Fibroblast of skin of scalp (primary cell): ENCODE data around the gene IRS1.

Source experiments
- DNase-seq: peaks from one replicate; pipeline ENCODE4 v3.0.0-alpha.2; 2013

Gene IRS1

GRCh38 chr2:226756131-226756530, 43.5 kb downstream of the IRS1 start:
- DNase-seq: peak; percentile 23

GRCh38 chr2:226755631-226756030, 44.0 kb downstream of the IRS1 start:
- DNase-seq: no peak

GRCh38 chr2:226754821-226755604, 44.6 kb downstream of the IRS1 start:
- peak; percentile 22 for DNase-seq

- no peak for DNase-seq
Measured at GRCh38 chr2:226752887-226753286, 46.7 kb downstream of the IRS1 start.

GRCh38 chr2:226747288-226747687, 52.3 kb downstream of the IRS1 start:
- DNase-seq: no peak

GRCh38 chr2:226746196-226746800, 53.3 kb downstream of the IRS1 start:
- no peak for DNase-seq

- DNase-seq: no peak
Measured at GRCh38 chr2:226743915-226744314, 55.7 kb downstream of the IRS1 start.

GRCh38 chr2:226742347-226742746, 57.3 kb downstream of the IRS1 start:
- DNase-seq: no peak

GRCh38 chr2:226740039-226740648, 59.5 kb downstream of the IRS1 start:
- no peak for DNase-seq

GRCh38 chr2:226739545-226740030, 60.0 kb downstream of the IRS1 start:
- DNase-seq: no peak

- no peak for DNase-seq
Measured at GRCh38 chr2:226738821-226739544, 60.6 kb downstream of the IRS1 start.

GRCh38 chr2:226738191-226738820, 61.3 kb downstream of the IRS1 start:
- DNase-seq: no peak

GRCh38 chr2:226736382-226736781, 63.2 kb downstream of the IRS1 start:
- DNase-seq: no peak

- no peak for DNase-seq
Measured at GRCh38 chr2:226733927-226734564, 65.6 kb downstream of the IRS1 start.

GRCh38 chr2:226733189-226733858, 66.3 kb downstream of the IRS1 start:
- DNase-seq: no peak

GRCh38 chr2:226732478-226733188, 67.0 kb downstream of the IRS1 start:
- DNase-seq: no peak

- peak; percentile 25 for DNase-seq
Measured at GRCh38 chr2:226730481-226730880, 69.1 kb downstream of the IRS1 start.

- DNase-seq: no peak
Measured at GRCh38 chr2:226728996-226729395, 70.6 kb downstream of the IRS1 start.

- DNase-seq: no peak
Measured at GRCh38 chr2:226727251-226727650, 72.4 kb downstream of the IRS1 start.

- peak; percentile 15 for DNase-seq
Measured at GRCh38 chr2:226726546-226726945, 73.1 kb downstream of the IRS1 start.
